SK-N-SH (cell line): Measurements from ENCODE around the gene GALNTL6.

Experiments
- EP300 ChIP-seq, 2 experiments: IDR thresholded peaks; 2 replicates each; pipeline versions ENCODE4 v1.4.0 to v1.6.1; 2012; ENCODE audit warnings: borderline replicate concordance in 1 of 2, low read depth in 1 of 2, low read length in 1 of 2
- JUND ChIP-seq: IDR thresholded peaks from 2 replicates; pipeline ENCODE4 v1.4.0; 2012
- TF ChIP-seq, protein P1 (sequence below): IDR thresholded peaks from 2 replicates; pipeline ENCODE4 v1.6.1; 2012; ENCODE audit warnings: mild to moderate bottlenecking, low read depth, low read length, moderate library complexity

DNA sequence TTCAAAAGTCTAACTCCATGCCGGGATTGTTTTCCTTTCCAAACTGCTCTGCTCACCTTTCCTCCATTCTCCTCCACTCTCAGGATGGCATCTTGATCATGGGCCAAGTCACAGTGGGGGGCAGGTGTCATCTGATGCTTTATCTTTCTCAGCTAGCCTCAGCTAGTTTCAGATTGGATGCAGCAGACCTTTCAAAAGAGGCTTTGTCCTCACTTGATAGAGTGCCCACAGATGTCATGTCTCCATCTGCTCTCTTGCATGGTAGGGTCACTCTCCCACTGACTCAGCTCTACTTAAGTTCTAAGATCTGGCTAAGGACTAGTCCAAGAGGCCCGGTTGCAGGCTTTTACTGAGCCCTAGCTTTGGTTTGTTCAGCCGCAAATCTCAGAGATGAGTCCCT is 1013.7 kb downstream of the GALNTL6 start:
- TF ChIP-seq JUND, result no peak
- no peak for TF ChIP-seq EP300 (IDR thresholded peaks at IDR 0.05; ENCODE audit: borderline replicate concordance in 1 of 2, low read depth in 1 of 2, low read length in 1 of 2)
- TF ChIP-seq, protein P1, sequence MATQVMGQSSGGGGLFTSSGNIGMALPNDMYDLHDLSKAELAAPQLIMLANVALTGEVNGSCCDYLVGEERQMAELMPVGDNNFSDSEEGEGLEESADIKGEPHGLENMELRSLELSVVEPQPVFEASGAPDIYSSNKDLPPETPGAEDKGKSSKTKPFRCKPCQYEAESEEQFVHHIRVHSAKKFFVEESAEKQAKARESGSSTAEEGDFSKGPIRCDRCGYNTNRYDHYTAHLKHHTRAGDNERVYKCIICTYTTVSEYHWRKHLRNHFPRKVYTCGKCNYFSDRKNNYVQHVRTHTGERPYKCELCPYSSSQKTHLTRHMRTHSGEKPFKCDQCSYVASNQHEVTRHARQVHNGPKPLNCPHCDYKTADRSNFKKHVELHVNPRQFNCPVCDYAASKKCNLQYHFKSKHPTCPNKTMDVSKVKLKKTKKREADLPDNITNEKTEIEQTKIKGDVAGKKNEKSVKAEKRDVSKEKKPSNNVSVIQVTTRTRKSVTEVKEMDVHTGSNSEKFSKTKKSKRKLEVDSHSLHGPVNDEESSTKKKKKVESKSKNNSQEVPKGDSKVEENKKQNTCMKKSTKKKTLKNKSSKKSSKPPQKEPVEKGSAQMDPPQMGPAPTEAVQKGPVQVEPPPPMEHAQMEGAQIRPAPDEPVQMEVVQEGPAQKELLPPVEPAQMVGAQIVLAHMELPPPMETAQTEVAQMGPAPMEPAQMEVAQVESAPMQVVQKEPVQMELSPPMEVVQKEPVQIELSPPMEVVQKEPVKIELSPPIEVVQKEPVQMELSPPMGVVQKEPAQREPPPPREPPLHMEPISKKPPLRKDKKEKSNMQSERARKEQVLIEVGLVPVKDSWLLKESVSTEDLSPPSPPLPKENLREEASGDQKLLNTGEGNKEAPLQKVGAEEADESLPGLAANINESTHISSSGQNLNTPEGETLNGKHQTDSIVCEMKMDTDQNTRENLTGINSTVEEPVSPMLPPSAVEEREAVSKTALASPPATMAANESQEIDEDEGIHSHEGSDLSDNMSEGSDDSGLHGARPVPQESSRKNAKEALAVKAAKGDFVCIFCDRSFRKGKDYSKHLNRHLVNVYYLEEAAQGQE, result no peak
